Measurements from ENCODE around the gene EPB41L2. TPM values are rescaled to one million over a fixed set of nuclear protein-coding genes. Genes with fewer than 3 reads are reported as not detected.

EPB41L2 gene
- total and polyA plus RNA-seq, 2 experiments from 2014 or later = 23.2 to 31.3 TPM

DNA sequence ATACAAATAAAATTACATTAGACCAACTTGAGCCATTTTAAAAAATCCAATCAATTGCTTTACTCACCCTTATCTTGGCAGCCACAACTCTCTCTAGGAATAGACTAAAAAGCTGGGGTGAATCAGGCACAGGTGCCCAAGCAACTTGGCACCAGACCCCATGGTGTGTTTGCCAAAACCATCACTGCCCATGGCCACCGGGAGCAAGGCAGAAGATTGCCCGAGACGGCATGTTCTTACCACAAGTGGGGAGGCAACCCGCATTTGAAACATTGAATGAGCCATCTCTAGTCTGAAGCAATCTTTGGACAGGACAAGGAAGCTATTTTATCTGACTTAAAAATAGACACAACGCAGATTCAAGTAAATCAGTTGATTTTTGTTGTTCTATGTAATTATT lies 166.8 kb downstream of the EPB41L2 start:
- H3K4me2 ChIP-seq (ENCODE audit: unreplicated experiment) = no peak overlapping the region
- H3K27me3 ChIP-seq (replicated peaks; ENCODE audit: insufficient read depth) = no peaks in the 10 kb centered on the region
- H3K27ac ChIP-seq = no peak overlapping the region
- WGBS, 2 experiments (ENCODE audit: low coverage in 1 of 2, low lambda C conversion rate in 2 of 2, missing lambda C conversion rate in 2 of 2) = 39 to 43% methylated on average over 5 of the region's 5 CpGs
- H3K4me1 ChIP-seq (ENCODE audit: insufficient read depth) = peaks cover 9% of the 10 kb centered on the region
- H2AFZ ChIP-seq = no peak overlapping the region
- no peaks in the 10 kb centered on the region for H3K9me3 ChIP-seq (ENCODE audit: low read depth)
- H3K9me2 ChIP-seq (ENCODE audit: insufficient read depth) = no peaks in the 10 kb centered on the region
- TF ChIP-seq EZH2phosphoT487 (IDR thresholded peaks at IDR 0.05; ENCODE audit: insufficient read depth, low read depth) = no peak
- TF ChIP-seq EZH2 (IDR thresholded peaks at IDR 0.05; ENCODE audit: insufficient read depth, poor library complexity, severe bottlenecking) = no peak
- H3K4me3 ChIP-seq = no peak overlapping the region
- no peaks in the 10 kb centered on the region for H3K79me2 ChIP-seq (ENCODE audit: insufficient read depth)
- H4K20me1 ChIP-seq (ENCODE audit: insufficient read depth) = no peaks in the 10 kb centered on the region
- no peaks in the 10 kb centered on the region for H3K36me3 ChIP-seq (ENCODE audit: low read depth)
- peak; percentile 31 for DNase-seq
- in situ Hi-C loops (cut with MboI) = loop anchor here (25.0 kb wide), 1 partner anchor 641 kb away; no protein-coding TSS in a partner anchor
- H3F3A ChIP-seq (ENCODE audit: insufficient read depth) = no peaks in the 10 kb centered on the region
- no peak overlapping the region for H3K9ac ChIP-seq

DNA sequence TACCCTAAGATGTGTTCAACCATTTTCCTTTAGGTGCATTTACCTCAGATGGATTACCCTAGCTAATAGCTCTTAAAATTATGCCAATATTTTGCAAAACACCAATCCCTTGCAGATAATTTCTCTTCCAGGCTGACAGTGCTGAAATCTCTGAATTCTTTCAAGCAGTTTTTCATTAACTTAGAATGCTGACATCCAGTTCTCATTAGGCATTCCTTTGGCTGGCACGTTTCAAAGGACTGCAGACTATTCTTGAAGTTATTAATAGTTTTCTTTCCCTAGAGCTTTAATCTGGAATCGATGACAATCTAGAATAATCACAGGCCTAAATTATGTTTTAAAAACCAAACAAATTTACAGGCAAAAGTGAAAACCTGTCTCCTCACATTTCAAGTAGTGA lies 167.5 kb downstream of the EPB41L2 start:
- in situ Hi-C loops (cut with MboI) = loop anchor here (25.0 kb wide), 1 partner anchor 642 kb away; no protein-coding TSS in a partner anchor
- 21 to 28% methylated on average over 2 of the region's 2 CpGs for WGBS, 2 experiments (ENCODE audit: low coverage in 1 of 2, low lambda C conversion rate in 2 of 2, missing lambda C conversion rate in 2 of 2)

GRCh38 chr6:130893766-130894165 lies 169.3 kb downstream of the EPB41L2 start:
- Histone ChIP-seq H3K36me3 (ENCODE audit: low read depth) (no peaks in the 10 kb centered on the region), H3K4me2 (ENCODE audit: unreplicated experiment) (no peak overlapping the region), H3K9me2 (ENCODE audit: insufficient read depth) (no peaks in the 10 kb centered on the region), H2AFZ (no peak overlapping the region), H3K9me3 (ENCODE audit: low read depth) (no peaks in the 10 kb centered on the region), H3K4me3 (no peak overlapping the region), H3F3A (ENCODE audit: insufficient read depth) (peaks cover 11% of the 10 kb centered on the region), H3K27ac (no peak overlapping the region), H4K20me1 (ENCODE audit: insufficient read depth) (no peaks in the 10 kb centered on the region), H3K79me2 (ENCODE audit: insufficient read depth) (no peaks in the 10 kb centered on the region), H3K27me3 (replicated peaks; ENCODE audit: insufficient read depth) (no peaks in the 10 kb centered on the region), H3K9ac (no peak overlapping the region), H3K4me1 (ENCODE audit: insufficient read depth) (peaks cover 12% of the 10 kb centered on the region)
- in situ Hi-C loops (cut with MboI) = loop anchor here (25.0 kb wide), 1 partner anchor 644 kb away; no protein-coding TSS in a partner anchor
- WGBS, 2 experiments (ENCODE audit: low coverage in 1 of 2, low lambda C conversion rate in 2 of 2, missing lambda C conversion rate in 2 of 2) = 72 to 77% methylated on average over 2 of the region's 2 CpGs
- no peak for DNase-seq
- TF ChIP-seq EZH2phosphoT487 (IDR thresholded peaks at IDR 0.05; ENCODE audit: insufficient read depth, low read depth) (no peak), EZH2 (IDR thresholded peaks at IDR 0.05; ENCODE audit: insufficient read depth, poor library complexity, severe bottlenecking) (no peak)

More for the DNA sequence above, 167.5 kb downstream of the EPB41L2 start:
- no peak overlapping the region for H2AFZ ChIP-seq
- no peak for DNase-seq
- no peaks in the 10 kb centered on the region for H3K9me2 ChIP-seq (ENCODE audit: insufficient read depth)
- H3K79me2 ChIP-seq (ENCODE audit: insufficient read depth) = no peaks in the 10 kb centered on the region
- no peak overlapping the region for H3K4me3 ChIP-seq
- no peak overlapping the region for H3K4me2 ChIP-seq (ENCODE audit: unreplicated experiment)
- H3K27me3 ChIP-seq (replicated peaks; ENCODE audit: insufficient read depth) = no peaks in the 10 kb centered on the region
- H3K36me3 ChIP-seq (ENCODE audit: low read depth) = no peaks in the 10 kb centered on the region
- H3K4me1 ChIP-seq (ENCODE audit: insufficient read depth) = peaks cover 9% of the 10 kb centered on the region
- H3K9me3 ChIP-seq (ENCODE audit: low read depth) = no peaks in the 10 kb centered on the region
- H3K9ac ChIP-seq = no peak overlapping the region
- no peak for TF ChIP-seq EZH2phosphoT487 (IDR thresholded peaks at IDR 0.05; ENCODE audit: insufficient read depth, low read depth)
- TF ChIP-seq EZH2 (IDR thresholded peaks at IDR 0.05; ENCODE audit: insufficient read depth, poor library complexity, severe bottlenecking) = no peak
- H3F3A ChIP-seq (ENCODE audit: insufficient read depth) = peaks cover 7% of the 10 kb centered on the region
- no peaks in the 10 kb centered on the region for H4K20me1 ChIP-seq (ENCODE audit: insufficient read depth)
- no peak overlapping the region for H3K27ac ChIP-seq

DNA sequence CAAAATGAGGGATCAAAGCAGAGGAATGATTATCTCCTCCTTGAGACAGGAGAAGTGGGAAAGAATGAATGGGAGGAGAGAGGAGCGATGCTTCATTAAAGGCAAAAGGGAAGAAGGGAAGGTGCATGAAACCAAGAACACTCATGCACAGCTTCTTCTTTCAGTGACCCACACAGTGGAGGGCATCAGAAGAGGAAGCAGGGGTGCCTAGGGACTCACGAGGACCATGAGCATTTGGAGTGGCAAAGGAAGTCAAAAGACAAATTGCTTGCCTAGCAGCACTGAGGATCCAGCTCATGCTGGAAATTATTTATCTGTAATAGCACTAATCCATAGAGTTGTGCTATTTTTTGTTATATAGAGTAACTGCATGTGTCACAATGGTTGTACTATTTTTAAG lies 169.8 kb downstream of the EPB41L2 start:
- DNase-seq = no peak
- H2AFZ ChIP-seq = no peak overlapping the region
- H3K9me3 ChIP-seq (ENCODE audit: low read depth) = no peaks in the 10 kb centered on the region
- no peaks in the 10 kb centered on the region for H3K36me3 ChIP-seq (ENCODE audit: low read depth)
- peaks cover 12% of the 10 kb centered on the region for H3K4me1 ChIP-seq (ENCODE audit: insufficient read depth)
- H3K4me3 ChIP-seq = no peak overlapping the region
- peaks cover 11% of the 10 kb centered on the region for H3F3A ChIP-seq (ENCODE audit: insufficient read depth)
- H3K27me3 ChIP-seq (replicated peaks; ENCODE audit: insufficient read depth) = no peaks in the 10 kb centered on the region
- H4K20me1 ChIP-seq (ENCODE audit: insufficient read depth) = no peaks in the 10 kb centered on the region
- TF ChIP-seq EZH2phosphoT487 (IDR thresholded peaks at IDR 0.05; ENCODE audit: insufficient read depth, low read depth) (no peak), EZH2 (IDR thresholded peaks at IDR 0.05; ENCODE audit: insufficient read depth, poor library complexity, severe bottlenecking) (no peak)
- H3K9me2 ChIP-seq (ENCODE audit: insufficient read depth) = no peaks in the 10 kb centered on the region
- no peaks in the 10 kb centered on the region for H3K79me2 ChIP-seq (ENCODE audit: insufficient read depth)
- no peak overlapping the region for H3K4me2 ChIP-seq (ENCODE audit: unreplicated experiment)
- WGBS, 2 experiments (ENCODE audit: low coverage in 1 of 2, low lambda C conversion rate in 2 of 2, missing lambda C conversion rate in 2 of 2) = 93 to 96% methylated on average over 2 of the region's 2 CpGs
- no peak overlapping the region for H3K9ac ChIP-seq
- in situ Hi-C loops (cut with MboI) = loop anchor here (25.0 kb wide), 1 partner anchor 644 kb away; no protein-coding TSS in a partner anchor
- H3K27ac ChIP-seq = no peak overlapping the region
